IPS-15b (cell line): ENCODE measurements around the gene IL13RA2.

Experiments used
- H3K27me3 ChIP-seq: one replicate; pipeline ENCODE4 v1.6.1; 2013; ENCODE audit warnings: low read length; ENCODE audit not compliant: control insufficient read depth, insufficient read depth
- H3K36me3 ChIP-seq: one replicate; pipeline ENCODE4 v1.6.1; 2013; ENCODE audit warnings: low read length; ENCODE audit not compliant: control insufficient read depth, insufficient read depth
- H3K4me1 ChIP-seq: one replicate; pipeline ENCODE4 v1.6.1; 2013; ENCODE audit warnings: mild to moderate bottlenecking, low read length; ENCODE audit not compliant: control insufficient read depth, insufficient read depth
- H3K4me3 ChIP-seq: one replicate; pipeline ENCODE4 v1.5.1; 2013; ENCODE audit warnings: low read depth, low read length
- H3K9ac ChIP-seq: one replicate; pipeline ENCODE4 v1.6.1; 2013; ENCODE audit warnings: low read depth, mild to moderate bottlenecking, low read length
- H3K9me3 ChIP-seq: one replicate; pipeline ENCODE4 v1.6.1; 2013; ENCODE audit warnings: mild to moderate bottlenecking, low read length; ENCODE audit not compliant: control insufficient read depth, insufficient read depth

IL13RA2 gene

GRCh38 chrX:115030625-115031024 is 13.2 kb upstream of the IL13RA2 start:
- no peaks in the 10 kb centered on the region for H3K27me3 ChIP-seq
- no peaks in the 10 kb centered on the region for H3K9me3 ChIP-seq
- no peak overlapping the region for H3K4me3 ChIP-seq
- no peak overlapping the region for H3K9ac ChIP-seq
- no peaks in the 10 kb centered on the region for H3K36me3 ChIP-seq
- no peaks in the 10 kb centered on the region for H3K4me1 ChIP-seq

- Histone ChIP-seq H3K4me3 (no peak overlapping the region), H3K9ac (no peak overlapping the region), H3K4me1 (no peaks in the 10 kb centered on the region), H3K36me3 (no peaks in the 10 kb centered on the region), H3K27me3 (no peaks in the 10 kb centered on the region), H3K9me3 (no peaks in the 10 kb centered on the region)
Observed at GRCh38 chrX:115029869-115030570, 12.6 kb upstream of the IL13RA2 start.

GRCh38 chrX:115029440-115029839 is 12.0 kb upstream of the IL13RA2 start:
- Histone ChIP-seq H3K9ac (no peak overlapping the region), H3K4me1 (no peaks in the 10 kb centered on the region), H3K9me3 (no peaks in the 10 kb centered on the region), H3K36me3 (no peaks in the 10 kb centered on the region), H3K27me3 (no peaks in the 10 kb centered on the region), H3K4me3 (no peak overlapping the region)

GRCh38 chrX:115023811-115024210 is 6.4 kb upstream of the IL13RA2 start:
- H3K9me3 ChIP-seq = no peaks in the 10 kb centered on the region
- no peak overlapping the region for H3K9ac ChIP-seq
- H3K4me3 ChIP-seq = no peak overlapping the region
- no peaks in the 10 kb centered on the region for H3K4me1 ChIP-seq
- H3K27me3 ChIP-seq = no peaks in the 10 kb centered on the region
- no peaks in the 10 kb centered on the region for H3K36me3 ChIP-seq

- Histone ChIP-seq H3K9me3 (no peaks in the 10 kb centered on the region), H3K4me3 (no peak overlapping the region), H3K4me1 (no peaks in the 10 kb centered on the region), H3K9ac (no peak overlapping the region), H3K36me3 (no peaks in the 10 kb centered on the region), H3K27me3 (no peaks in the 10 kb centered on the region)
Observed at GRCh38 chrX:115023139-115023538, 5.7 kb upstream of the IL13RA2 start.

- no peak overlapping the region for H3K4me3 ChIP-seq
- H3K36me3 ChIP-seq = no peaks in the 10 kb centered on the region
- H3K27me3 ChIP-seq = no peaks in the 10 kb centered on the region
- H3K4me1 ChIP-seq = no peaks in the 10 kb centered on the region
- H3K9me3 ChIP-seq = no peaks in the 10 kb centered on the region
- H3K9ac ChIP-seq = no peak overlapping the region
Observed at GRCh38 chrX:115021121-115021520, 3.7 kb upstream of the IL13RA2 start.

- H3K4me1 ChIP-seq = no peaks in the 10 kb centered on the region
- H3K9ac ChIP-seq = no peak overlapping the region
- H3K4me3 ChIP-seq = no peak overlapping the region
- no peaks in the 10 kb centered on the region for H3K36me3 ChIP-seq
- H3K27me3 ChIP-seq = no peaks in the 10 kb centered on the region
- H3K9me3 ChIP-seq = no peaks in the 10 kb centered on the region
Observed at GRCh38 chrX:115018944-115019343, 1.5 kb upstream of the IL13RA2 start.

- Histone ChIP-seq H3K27me3 (no peaks in the 10 kb centered on the region), H3K9me3 (no peaks in the 10 kb centered on the region), H3K4me1 (no peaks in the 10 kb centered on the region), H3K4me3 (no peak overlapping the region), H3K36me3 (no peaks in the 10 kb centered on the region), H3K9ac (no peak overlapping the region)
Observed at GRCh38 chrX:115018040-115018647, 728 bp upstream of the IL13RA2 start.

- Histone ChIP-seq H3K27me3 (no peaks in the 10 kb centered on the region), H3K9me3 (no peaks in the 10 kb centered on the region), H3K36me3 (no peaks in the 10 kb centered on the region), H3K9ac (no peak overlapping the region), H3K4me1 (no peaks in the 10 kb centered on the region), H3K4me3 (no peak overlapping the region)
Observed at GRCh38 chrX:115013705-115014104, 3.7 kb downstream of the IL13RA2 start.

- Histone ChIP-seq H3K9me3 (no peaks in the 10 kb centered on the region), H3K9ac (no peak overlapping the region), H3K36me3 (no peaks in the 10 kb centered on the region), H3K4me1 (no peaks in the 10 kb centered on the region), H3K4me3 (no peak overlapping the region), H3K27me3 (no peaks in the 10 kb centered on the region)
Observed at GRCh38 chrX:115011428-115011827, 6.0 kb downstream of the IL13RA2 start.

- no peak overlapping the region for H3K4me3 ChIP-seq
- H3K9ac ChIP-seq = no peak overlapping the region
- H3K36me3 ChIP-seq = no peaks in the 10 kb centered on the region
- H3K27me3 ChIP-seq = no peaks in the 10 kb centered on the region
- H3K9me3 ChIP-seq = no peaks in the 10 kb centered on the region
- no peaks in the 10 kb centered on the region for H3K4me1 ChIP-seq
Observed at GRCh38 chrX:114999906-115000305, 17.5 kb downstream of the IL13RA2 start.

- no peaks in the 10 kb centered on the region for H3K9me3 ChIP-seq
- H3K9ac ChIP-seq = no peak overlapping the region
- no peaks in the 10 kb centered on the region for H3K36me3 ChIP-seq
- H3K4me1 ChIP-seq = no peaks in the 10 kb centered on the region
- no peaks in the 10 kb centered on the region for H3K27me3 ChIP-seq
- no peak overlapping the region for H3K4me3 ChIP-seq
Observed at GRCh38 chrX:114997779-114998178, 19.6 kb downstream of the IL13RA2 start.
